Ovary (tissue), 3 donors: ENCODE measurements around the gene KXD1.

Experiments used
- POLR2A ChIP-seq: fragments of 450-650 bp; IDR thresholded peaks from one replicate; pipeline ENCODE4 v1.6.1; 2017; ENCODE audit warnings: antibody characterized with exemption, mild to moderate bottlenecking, moderate library complexity
- TF ChIP-seq, protein P1 (sequence below), 3 donors: fragments of 450-650 bp in 2 of 3; fragments of 200-600 bp in 1 of 3; IDR thresholded peaks; one replicate each; pipeline versions ENCODE4 v1.5.1 to v1.8.0; 2016 to 2022; ENCODE audit warnings: antibody characterized with exemption in 3 of 3, mild to moderate bottlenecking in 1 of 3
- donor health status: DM: no; HTN: no; CAD: no.

DNA sequence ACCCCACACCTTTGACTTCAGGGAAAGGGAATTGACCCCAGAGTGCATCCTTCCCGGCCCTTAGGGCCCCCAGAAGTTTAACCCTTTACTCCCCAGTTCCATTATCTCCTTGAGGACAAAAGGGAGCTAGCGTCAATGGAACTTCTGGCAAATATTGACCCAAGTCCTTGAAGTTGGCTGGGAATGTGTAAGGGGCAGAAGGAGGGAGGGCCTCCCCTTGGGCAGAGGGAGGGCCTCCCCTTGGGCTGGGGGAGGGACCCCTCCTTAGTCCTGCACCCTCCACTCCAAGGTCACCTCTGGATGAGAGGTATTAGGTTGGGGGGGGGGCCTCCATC lies 52.0 kb downstream of the KXD1 start:
- TF ChIP-seq POLR2A: no peak
- TF ChIP-seq, protein P1, sequence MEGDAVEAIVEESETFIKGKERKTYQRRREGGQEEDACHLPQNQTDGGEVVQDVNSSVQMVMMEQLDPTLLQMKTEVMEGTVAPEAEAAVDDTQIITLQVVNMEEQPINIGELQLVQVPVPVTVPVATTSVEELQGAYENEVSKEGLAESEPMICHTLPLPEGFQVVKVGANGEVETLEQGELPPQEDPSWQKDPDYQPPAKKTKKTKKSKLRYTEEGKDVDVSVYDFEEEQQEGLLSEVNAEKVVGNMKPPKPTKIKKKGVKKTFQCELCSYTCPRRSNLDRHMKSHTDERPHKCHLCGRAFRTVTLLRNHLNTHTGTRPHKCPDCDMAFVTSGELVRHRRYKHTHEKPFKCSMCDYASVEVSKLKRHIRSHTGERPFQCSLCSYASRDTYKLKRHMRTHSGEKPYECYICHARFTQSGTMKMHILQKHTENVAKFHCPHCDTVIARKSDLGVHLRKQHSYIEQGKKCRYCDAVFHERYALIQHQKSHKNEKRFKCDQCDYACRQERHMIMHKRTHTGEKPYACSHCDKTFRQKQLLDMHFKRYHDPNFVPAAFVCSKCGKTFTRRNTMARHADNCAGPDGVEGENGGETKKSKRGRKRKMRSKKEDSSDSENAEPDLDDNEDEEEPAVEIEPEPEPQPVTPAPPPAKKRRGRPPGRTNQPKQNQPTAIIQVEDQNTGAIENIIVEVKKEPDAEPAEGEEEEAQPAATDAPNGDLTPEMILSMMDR (IDR thresholded peaks at IDR 0.05): no peak
